Glutamatergic neuron (in vitro differentiated cells): Measurements from ENCODE around the gene FBXO42. TPM values are rescaled to one million over a fixed set of nuclear protein-coding genes. Genes with fewer than 3 reads are reported as not detected.
"Not testable (repeated sequence)": the region's sequence is repeated elsewhere in the genome, so short reads cannot be mapped to it uniquely, and the experiment has no call there.

Experiments
- DNase-seq: peaks from one replicate; pipeline ENCODE4 v3.0.0; 2022
- H3K27ac Mint-ChIP-seq: one replicate; pipeline ENCODE4 v1.8.0; 2020; ENCODE audit warnings: mild to moderate bottlenecking, mixed read lengths, inconsistent platforms; ENCODE audit not compliant: unreplicated experiment
- H3K27me3 Mint-ChIP-seq: one replicate; pipeline ENCODE4 v1.8.0; 2020; ENCODE audit warnings: mild to moderate bottlenecking, moderate library complexity, mixed read lengths, inconsistent platforms; ENCODE audit not compliant: unreplicated experiment
- H3K36me3 Mint-ChIP-seq: one replicate; pipeline ENCODE4 v1.8.0; 2020; ENCODE audit warnings: mild to moderate bottlenecking, mixed read lengths, inconsistent platforms; ENCODE audit not compliant: unreplicated experiment
- H3K4me1 Mint-ChIP-seq: one replicate; pipeline ENCODE4 v1.8.0; 2020; ENCODE audit warnings: mild to moderate bottlenecking, low read depth, mixed read lengths, inconsistent platforms; ENCODE audit not compliant: unreplicated experiment
- H3K4me3 Mint-ChIP-seq: one replicate; pipeline ENCODE4 v1.8.0; 2020; ENCODE audit warnings: mild to moderate bottlenecking, mixed read lengths, inconsistent platforms; ENCODE audit not compliant: unreplicated experiment
- H3K9me3 Mint-ChIP-seq: one replicate; pipeline ENCODE4 v1.8.0; 2020; ENCODE audit warnings: mild to moderate bottlenecking, moderate library complexity, mixed read lengths, inconsistent platforms; ENCODE audit not compliant: unreplicated experiment
- total RNA-seq: library from RNA; stranded (reverse); fragmentation: NEBNext Ultra II Directional; extraction: Animal tissue kit (Norgen Biotek cat#: 25700); gene quantifications from one replicate; pipeline ENCODE4 v1.2.1, GENCODE V29; 2021; ENCODE audit not compliant: unreplicated experiment
- TF ChIP-seq, protein P1 (sequence below): fragments of 200-600 bp; sonication (generic); IDR thresholded peaks from one replicate; pipeline ENCODE4 v1.5.0; 2021; ENCODE audit not compliant: partially characterized antibody, unreplicated experiment

FBXO42 gene
- total RNA-seq, 1 donor from 2014 or later: 27.7 TPM

DNA sequence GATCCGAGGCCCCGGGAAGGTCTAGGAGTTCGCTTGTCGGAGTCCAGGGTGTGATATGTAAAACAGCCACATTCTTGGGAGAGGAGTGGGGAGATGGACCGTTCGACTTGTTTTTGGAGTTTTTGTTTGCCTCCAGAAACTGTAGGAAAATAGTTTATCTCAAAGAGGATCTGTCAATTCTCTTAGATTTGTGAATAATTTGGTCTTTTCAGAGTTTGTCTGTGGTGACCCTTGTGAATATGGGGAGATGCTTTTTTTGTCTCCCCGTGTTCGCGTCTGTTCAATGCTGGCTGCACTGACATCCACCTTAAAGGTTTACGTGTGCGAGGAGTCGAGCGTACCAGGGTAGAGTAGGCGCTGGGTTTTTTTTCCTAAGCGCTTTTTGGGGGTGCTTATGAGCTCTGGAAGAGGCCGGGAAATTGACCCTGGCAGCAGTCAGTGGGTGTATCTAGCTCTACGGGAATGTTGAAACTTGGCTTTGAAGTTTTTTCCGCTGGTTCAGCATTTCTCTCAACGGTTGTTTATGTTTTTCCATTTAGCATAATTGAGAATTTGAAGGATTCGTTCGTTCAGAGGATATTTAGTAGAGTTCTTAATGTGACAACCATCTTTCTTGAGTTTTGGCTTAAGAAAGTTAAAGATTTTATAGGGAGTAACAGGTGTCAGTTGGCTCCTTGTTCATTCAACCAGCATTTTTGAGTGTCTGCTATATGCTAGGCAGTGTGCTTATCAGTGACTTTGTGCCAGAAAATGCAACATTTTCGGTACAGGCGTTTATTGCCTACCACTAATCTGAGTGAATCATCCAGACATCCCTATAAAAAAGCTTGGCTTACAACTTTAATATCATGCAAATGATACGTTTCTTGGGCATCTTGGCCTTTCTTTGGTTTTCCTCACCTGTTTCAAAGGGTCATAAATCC lies 15.9 kb upstream of the FBXO42 start:
- H3K36me3 Mint-ChIP-seq: no peaks in the 10 kb centered on the region
- TF ChIP-seq, protein P1, sequence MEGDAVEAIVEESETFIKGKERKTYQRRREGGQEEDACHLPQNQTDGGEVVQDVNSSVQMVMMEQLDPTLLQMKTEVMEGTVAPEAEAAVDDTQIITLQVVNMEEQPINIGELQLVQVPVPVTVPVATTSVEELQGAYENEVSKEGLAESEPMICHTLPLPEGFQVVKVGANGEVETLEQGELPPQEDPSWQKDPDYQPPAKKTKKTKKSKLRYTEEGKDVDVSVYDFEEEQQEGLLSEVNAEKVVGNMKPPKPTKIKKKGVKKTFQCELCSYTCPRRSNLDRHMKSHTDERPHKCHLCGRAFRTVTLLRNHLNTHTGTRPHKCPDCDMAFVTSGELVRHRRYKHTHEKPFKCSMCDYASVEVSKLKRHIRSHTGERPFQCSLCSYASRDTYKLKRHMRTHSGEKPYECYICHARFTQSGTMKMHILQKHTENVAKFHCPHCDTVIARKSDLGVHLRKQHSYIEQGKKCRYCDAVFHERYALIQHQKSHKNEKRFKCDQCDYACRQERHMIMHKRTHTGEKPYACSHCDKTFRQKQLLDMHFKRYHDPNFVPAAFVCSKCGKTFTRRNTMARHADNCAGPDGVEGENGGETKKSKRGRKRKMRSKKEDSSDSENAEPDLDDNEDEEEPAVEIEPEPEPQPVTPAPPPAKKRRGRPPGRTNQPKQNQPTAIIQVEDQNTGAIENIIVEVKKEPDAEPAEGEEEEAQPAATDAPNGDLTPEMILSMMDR: no peak
- no peaks in the 10 kb centered on the region for H3K27me3 Mint-ChIP-seq
- DNase-seq: no peak
- H3K27ac Mint-ChIP-seq: peak overlapping the region; percentile 86
- H3K9me3 Mint-ChIP-seq: no peaks in the 10 kb centered on the region
- H3K4me3 Mint-ChIP-seq: peak overlapping the region; percentile 92
- peaks cover 8% of the 10 kb centered on the region for H3K4me1 Mint-ChIP-seq

DNA sequence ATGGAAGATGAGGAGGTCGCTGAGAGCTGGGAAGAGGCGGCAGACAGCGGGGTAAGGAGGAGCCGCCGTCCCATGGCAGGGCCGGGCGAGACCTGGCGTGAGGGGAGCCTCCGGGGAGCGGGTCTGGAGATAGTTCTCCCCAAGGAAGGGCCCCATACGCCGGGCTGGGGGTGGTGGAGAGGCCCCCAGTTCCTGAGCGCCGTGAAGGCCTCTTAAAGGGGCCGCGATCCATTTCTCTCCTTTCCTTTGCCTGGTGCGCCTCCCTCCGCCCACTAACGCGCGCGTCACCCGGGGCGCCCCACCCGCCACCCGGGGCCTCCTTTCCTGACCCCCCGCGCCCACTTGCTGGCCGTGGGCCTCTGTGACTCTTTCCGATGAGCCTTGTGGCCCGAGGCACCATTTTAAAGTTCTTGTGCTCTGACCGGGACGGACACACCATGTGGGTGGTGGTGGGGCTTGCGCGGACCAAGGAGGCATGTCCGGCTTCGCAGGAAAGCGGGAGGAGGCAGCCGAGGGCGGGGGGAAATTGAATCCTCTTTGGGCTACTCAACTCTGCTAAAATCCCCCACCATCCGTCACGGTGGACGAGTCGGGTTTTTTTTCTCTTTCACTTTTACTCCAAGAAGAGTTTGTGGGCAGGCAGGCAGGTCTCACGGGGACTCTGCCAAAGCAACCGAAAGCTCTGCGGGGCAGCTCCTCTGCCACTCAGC lies 15.1 kb upstream of the FBXO42 start:
- TF ChIP-seq, protein P1: no peak
- Mint-ChIP-seq H3K36me3 (no peaks in the 10 kb centered on the region), H3K27me3 (no peaks in the 10 kb centered on the region), H3K27ac (peak overlapping the region; percentile 86), H3K4me3 (peak overlapping the region; percentile 92), H3K9me3 (no peaks in the 10 kb centered on the region), H3K4me1 (peaks cover 8% of the 10 kb centered on the region)
- DNase-seq: peak; percentile 67

DNA sequence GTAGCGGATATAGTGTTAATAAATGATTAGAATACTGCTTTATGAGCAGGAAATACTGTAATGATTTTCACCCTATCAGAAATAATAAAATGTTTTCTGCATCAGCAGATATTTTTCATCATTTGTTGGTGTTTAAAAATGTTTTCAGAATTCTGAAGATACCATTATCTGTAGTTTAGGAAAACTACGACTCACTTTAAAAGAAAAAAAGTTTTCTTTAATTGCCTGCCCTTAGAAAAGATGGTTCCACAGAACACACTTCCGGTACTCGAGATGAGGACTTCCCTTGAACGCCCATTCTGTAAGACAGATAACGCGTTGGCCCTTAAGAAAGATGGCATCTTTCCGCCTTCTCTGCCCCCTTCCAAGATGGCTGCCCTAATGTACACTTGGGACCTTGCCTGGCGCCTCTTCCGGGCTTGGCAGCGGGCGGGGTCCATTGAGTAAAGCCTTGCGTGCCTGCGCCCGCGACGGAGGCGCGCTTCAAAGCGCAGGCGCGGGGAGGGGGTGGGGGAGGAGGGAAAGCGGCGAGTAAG lies 14.5 kb upstream of the FBXO42 start, which contains the start of gene SZRD1:
Gene SZRD1, plus strand, starts transcription at position 521 of the 536 bp plus-strand sequence. CDS start 16 bp downstream, outside the sequence.
- H3K4me3 Mint-ChIP-seq: peak within 1 kb of the TSS; percentile 92
- no peaks in the 10 kb centered on the region for H3K36me3 Mint-ChIP-seq
- H3K27me3 Mint-ChIP-seq: no peaks in the 10 kb centered on the region
- H3K9me3 Mint-ChIP-seq: no peaks in the 10 kb centered on the region
- peaks cover 8% of the 10 kb centered on the region for H3K4me1 Mint-ChIP-seq
- H3K27ac Mint-ChIP-seq: peak within 1 kb of the TSS; percentile 86
- peak; percentile 93 for DNase-seq
- TF ChIP-seq, protein P1: no peak

DNA sequence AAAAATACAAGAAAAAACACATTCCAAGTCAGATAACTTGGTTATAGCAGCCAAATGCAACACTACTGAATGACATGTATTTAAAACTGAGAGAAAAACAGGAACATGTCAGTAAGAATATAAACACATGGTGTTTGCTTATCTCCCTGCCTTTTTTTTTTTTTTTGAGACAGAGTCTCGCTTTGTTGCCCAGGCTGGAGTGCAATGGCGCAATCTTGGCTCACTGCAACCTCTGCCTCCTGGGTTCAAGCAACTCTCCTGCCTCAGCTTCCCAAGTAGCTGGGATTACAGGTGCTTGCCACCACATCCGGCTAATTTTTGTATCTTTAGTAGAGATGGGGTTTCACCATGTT lies 12.8 kb upstream of the FBXO42 start:
- not testable (repeated sequence) for H3K27me3 Mint-ChIP-seq, H3K36me3 Mint-ChIP-seq, H3K9me3 Mint-ChIP-seq, H3K27ac Mint-ChIP-seq, H3K4me1 Mint-ChIP-seq, DNase-seq, H3K4me3 Mint-ChIP-seq

DNA sequence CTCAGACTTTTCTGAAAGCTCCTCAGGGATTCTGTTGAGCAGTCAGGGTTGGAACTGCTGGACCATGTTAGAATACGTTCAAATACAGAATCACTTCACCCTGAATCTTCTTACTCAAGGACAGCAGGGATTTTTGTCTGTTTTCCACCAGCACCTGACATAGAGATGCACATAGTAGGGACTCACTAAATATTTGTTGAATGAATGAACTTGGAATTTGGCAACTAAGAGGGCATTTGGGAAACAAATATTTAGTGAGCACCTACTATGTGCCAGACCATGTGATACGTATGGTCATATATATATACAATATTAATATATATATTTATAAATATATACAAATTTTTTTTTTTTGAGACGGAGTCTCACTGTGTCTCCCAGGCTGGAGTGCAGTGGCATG lies 4.6 kb upstream of the FBXO42 start:
- H3K4me3 Mint-ChIP-seq: no peak overlapping the region
- no peaks in the 10 kb centered on the region for H3K27me3 Mint-ChIP-seq
- H3K36me3 Mint-ChIP-seq: no peaks in the 10 kb centered on the region
- DNase-seq: no peak
- no peaks in the 10 kb centered on the region for H3K9me3 Mint-ChIP-seq
- peaks cover 2% of the 10 kb centered on the region for H3K4me1 Mint-ChIP-seq
- TF ChIP-seq, protein P1: no peak
- no peak overlapping the region for H3K27ac Mint-ChIP-seq
